IPS DF 4.7 (cell line): ENCODE measurements around the gene WWTR1.

ENCODE experiments used
- DNase-seq: peaks from one replicate; pipeline ENCODE4 v3.0.0-alpha.2; 2013; ENCODE audit warnings: low spot score; ENCODE audit errors: extremely low read depth

WWTR1 gene

DNA sequence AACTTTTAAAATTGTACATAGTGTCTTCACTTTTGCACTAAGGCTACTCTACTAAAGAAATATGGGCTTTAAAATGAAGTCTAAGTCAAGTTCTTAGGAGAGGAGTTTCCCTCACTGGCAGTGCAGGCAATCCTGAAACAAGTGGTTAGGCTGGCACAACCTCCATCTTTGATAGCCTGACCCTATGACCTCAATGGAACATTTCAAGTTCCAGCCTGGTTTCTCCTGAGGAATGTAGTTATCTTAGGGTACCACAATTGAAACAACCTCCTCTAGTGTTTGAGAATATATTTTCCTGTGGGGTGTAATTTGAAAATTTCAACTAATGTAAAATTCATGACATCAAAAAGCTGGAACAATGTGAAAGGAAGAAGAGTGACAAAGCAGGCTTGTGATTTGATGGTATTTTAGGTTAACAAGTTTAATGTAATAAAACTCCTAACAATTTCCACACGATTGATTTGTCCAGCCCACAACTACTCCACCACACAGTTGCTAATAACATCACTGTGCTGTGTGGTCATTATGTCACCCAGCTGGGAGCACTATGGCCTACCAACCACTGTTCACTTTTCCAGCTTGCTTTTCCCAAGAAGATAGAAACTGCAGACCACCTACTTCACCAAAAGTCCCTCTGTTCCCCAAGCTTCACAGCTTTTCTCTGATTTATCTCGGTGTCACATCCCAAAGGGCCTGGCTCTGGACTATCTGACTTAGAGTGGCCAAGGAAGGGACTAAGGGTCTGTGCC is 1.8 kb downstream of the WWTR1 start:
- DNase-seq: no peak

DNA sequence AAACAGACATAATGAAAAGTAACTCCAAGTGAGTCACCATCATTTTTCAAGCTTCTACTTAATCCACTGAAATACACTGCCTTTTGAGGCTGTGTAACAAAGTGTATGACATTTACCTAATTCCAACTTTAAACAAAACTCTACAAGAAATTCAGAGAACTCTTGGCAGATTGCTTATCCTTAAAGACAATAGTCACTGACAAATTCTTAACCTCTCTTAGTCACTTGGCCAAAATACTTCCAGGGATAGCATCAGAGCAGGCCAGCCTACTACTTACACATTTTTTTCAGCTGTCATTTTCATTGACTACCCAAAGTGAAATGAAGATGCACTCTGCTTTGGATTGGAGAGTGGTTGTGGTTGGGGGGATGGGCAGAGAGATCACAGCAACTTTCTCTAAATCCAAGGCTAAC is 3.6 kb downstream of the WWTR1 start:
- DNase-seq: no peak

DNA sequence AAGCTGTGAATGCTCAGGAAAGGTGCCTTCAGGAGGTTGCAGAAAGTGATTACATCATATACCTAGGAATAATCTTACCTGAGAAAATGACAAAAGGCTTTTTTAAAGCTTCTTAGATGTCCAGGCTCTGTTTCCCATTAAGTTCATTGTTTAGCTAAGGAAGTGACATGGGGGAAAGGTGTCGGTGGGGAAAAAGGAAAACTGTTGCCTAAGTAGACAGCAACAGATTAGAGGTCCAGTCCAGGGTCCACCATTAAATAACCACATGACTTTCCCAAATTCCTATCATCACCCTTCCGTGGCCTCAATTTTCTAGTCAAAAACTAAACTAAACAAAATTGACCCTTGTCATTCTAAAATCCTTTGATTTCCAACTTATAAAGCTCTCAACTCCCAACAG is 4.3 kb downstream of the WWTR1 start:
- no peak for DNase-seq

DNA sequence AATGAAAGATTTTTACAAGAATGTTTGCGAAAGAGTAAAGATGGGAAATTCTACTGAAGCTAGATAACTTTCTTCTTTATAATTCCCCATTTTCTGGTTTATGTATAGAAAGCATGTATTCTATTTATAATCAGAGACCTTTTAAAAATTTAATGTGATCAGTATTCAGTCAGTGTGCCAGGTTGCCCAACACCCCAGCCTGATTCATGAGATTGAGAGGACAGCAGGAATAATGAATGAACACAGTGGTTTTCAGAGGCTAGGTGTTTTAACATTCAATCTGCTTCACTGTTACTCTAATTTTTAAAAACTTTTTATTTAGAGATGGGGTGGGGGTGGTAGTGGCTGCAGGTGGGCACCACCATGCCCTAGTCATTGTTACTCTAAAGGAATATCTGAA is 4.7 kb downstream of the WWTR1 start:
- DNase-seq: no peak

- no peak for DNase-seq
These were observed 7.0 kb downstream of the WWTR1 start for GRCh38 chr3:149650828-149651227.

DNA sequence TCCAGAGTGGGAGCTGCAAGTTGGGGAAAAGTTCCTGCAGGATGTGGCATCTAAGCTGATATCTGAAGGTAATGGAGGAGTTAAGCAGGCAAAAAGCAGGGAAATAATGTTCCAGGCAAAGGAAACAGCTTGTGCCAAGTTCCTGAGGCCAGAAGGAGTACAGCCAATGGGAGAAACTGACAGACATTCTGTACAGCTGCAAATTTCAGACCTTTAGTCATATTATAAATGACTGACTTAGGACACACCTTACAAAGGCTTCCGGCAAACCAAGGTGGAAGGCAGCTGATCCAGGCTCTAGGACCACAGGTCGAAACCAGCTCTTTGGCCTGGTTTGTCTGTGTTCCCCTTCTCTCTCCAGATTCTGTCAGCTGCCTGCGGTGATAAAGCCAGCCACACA is 9.3 kb downstream of the WWTR1 start:
- no peak for DNase-seq

DNA sequence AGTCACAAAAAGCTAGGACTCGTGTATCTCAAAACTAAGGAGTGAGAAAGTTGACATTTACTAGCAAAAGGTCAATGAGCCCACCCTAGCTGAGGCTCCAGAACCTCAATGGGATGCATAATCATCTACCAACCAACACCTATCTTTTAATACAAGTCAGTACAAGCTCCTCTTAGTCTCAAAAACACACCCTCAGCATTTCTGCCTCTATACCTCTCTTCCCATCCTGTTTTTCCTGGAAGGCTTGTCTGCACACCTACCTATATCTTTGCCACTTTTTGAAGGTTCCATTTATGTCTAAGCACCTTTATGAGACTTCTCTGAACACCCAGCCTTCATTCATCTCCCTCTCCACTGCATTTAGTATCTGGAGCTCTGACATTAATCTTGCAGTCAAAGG is 10.0 kb downstream of the WWTR1 start:
- no peak for DNase-seq

- no peak for DNase-seq
These were observed 10.5 kb downstream of the WWTR1 start for GRCh38 chr3:149647285-149647684.

DNA sequence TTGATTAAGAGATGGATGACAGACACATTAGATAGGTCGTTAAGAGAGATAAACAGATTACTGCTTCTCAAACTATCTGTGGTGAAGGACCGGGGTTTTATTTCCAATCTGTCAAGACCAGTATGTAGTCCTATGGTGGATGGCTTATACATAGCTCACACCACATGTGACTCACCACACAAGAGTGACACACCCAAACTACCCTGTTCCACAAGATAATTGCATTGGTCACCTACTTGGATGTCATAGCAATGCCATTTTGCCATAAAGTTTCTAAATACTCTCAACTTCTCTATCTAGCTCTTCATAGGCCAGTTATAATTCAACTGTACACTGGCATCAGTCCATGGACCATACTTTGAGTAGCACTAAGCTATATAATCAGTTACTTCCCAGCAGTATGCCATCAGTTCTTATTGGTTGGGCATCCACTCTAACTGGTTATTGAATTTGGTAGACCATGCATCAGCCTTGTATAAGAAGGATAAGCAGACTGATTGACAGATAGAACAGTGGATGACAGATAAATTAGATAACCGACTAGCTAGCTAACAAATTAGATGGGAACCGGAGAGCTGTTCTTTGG is 11.6 kb downstream of the WWTR1 start:
- no peak for DNase-seq

DNA sequence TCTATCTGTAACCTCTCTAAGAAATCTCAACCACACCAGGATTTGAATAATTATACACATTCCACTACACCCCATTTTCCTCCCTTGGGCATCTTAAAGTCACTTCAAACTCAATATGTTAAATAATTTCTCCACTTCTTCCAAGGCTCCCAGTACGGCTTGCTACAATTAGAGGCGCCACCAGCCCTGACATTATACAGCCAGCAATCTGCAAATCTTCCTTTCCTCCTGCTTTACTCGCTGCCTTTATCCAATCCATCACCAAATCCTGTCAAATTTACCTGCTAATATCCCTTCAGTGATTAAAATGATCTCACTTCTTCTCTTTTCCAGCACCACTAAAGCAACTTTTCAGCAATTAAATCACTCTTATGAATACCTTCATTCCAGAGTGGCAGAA is 13.9 kb downstream of the WWTR1 start:
- no peak for DNase-seq

- DNase-seq: no peak
These were observed 14.4 kb downstream of the WWTR1 start for GRCh38 chr3:149643482-149643798.

- no peak for DNase-seq
These were observed 16.7 kb downstream of the WWTR1 start for GRCh38 chr3:149640976-149641728.

- DNase-seq: no peak
These were observed 18.7 kb downstream of the WWTR1 start for GRCh38 chr3:149639093-149639486.

DNA sequence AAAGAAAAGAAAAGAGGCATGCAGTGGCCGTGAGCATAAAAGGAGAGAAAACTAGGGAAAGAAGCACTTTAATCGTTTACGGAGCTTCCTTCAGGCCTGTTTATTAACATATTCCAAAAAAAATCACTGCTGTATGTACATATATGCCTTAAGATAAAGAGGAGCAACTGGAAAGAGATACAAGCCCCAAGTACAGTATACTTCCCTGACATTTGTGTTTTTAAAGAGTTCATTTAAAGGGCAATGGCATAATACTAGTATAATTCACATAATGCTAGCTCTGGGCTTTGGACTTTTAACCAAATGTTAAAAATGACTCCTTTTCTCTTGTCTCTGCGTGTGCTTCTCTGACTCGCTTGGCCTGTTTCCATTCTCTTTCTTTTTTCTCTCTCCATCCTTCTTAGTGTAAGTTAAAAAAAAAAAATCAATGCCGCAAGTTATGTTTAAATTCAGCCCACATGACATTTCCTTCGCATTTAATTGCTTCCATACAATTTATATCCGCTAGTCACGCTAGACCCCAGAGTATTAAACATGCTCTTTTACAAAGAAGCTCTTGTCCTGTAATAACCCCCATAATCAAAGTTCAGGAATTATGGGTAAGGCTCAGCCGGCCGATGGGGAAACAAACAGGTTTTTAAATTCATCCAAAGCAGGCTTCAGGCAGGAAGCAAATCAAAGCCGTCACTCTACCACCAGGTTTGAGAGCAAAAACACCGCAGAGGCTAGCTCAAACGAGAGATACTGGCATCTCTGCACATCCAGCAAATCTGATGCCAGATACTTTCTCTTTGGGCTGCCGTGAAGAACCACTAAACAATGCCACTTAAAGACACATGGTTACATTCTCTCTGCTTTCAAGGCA is 19.4 kb downstream of the WWTR1 start:
- no peak for DNase-seq

DNA sequence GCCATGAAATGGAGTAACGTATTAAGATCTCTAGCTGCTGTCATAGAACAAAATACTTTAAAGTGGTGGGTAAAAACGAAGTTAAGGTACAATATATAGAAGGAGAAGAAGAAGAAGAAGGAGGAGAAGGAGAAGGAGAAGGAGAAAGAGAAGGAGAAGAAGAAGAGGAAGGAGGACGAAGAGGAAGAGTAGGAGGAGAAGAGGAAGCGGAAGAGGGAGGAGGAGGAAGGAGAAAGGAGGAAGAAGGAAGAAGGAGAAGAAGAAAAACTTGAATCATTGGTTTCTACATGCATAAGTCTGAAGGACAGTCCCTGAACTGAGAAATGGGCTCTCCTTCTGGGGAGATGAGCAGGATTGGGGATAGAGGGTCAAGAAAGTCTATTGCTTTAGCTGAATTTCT is 22.4 kb downstream of the WWTR1 start:
- DNase-seq: no peak

DNA sequence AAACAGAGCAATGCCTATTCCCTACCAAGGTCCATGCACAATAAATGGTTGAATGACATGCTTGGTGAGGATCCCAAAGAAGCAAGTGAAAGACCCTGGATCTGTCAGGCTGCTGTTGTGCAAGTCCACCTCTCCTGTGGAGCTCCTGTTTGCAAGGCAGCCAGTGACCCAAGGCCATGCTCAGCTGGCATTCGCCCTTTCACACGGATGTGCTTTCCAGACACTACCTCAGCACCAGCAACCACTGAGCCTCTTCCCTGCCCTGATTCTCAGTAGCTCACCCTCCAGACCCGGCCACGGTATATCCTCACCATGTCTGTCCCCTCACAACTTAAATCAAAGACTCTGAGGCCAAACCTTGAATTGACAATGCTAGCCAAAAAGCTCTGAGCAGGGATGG is 23.3 kb downstream of the WWTR1 start:
- no peak for DNase-seq

GRCh38 chr3:149634072-149634471 is 23.8 kb downstream of the WWTR1 start:
- no peak for DNase-seq

- no peak for DNase-seq
These were observed 25.6 kb downstream of the WWTR1 start for GRCh38 chr3:149632225-149632624.

DNA sequence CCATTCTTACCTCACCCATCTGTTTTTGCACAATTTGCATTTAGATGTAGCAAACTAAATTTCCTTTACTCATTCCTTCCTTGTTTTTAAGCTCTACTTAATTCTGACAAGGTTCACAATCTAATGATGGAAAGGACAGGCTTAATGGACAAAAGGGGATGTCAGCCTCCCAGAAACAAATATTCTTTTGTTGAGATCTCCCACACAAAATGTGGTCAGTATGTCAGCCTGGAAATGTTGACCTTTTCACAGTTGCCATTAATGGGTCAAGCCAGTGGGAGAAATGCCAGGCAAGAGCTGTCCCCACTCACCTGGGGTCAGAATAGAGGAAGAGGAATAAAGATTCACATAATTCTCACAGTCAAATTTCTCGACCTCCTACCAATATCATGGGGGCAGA is 27.0 kb downstream of the WWTR1 start:
- no peak for DNase-seq

- DNase-seq: no peak
These were observed 28.7 kb downstream of the WWTR1 start for GRCh38 chr3:149628957-149629670.

DNA sequence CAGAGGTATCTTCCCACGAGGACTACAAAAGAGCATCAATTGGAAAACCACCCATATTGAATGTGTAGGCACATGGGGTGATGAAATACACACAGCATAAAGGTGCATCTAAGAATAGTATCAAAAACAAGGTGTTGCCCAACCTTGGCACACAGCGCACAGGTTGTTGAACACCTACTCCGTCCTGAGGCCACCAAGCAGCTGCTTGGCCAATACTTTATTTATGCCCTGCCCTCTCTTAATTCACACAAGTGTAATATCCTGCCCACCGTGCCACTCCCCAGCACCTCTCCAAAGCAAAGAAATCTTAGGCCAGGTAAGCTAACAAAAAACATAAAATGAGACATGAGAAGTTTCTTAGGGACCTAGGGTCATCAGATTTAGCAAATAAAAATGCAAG is 31.2 kb downstream of the WWTR1 start:
- DNase-seq: no peak
